Stimulated activated CD4-positive, alpha-beta T cell treated with anti-CD3 and anti-CD28 coated beads, TNF-alpha, amount 100 ng/mL, for 48 hours (primary cell): ENCODE measurements around the gene KCNH5.

ENCODE experiments used
- DNase-seq, 3 donors: peaks; one replicate each; pipeline ENCODE4 v3.0.0-alpha.2; 2020; ENCODE audit warnings: low read depth in 3 of 3

The KCNH5 gene

DNA sequence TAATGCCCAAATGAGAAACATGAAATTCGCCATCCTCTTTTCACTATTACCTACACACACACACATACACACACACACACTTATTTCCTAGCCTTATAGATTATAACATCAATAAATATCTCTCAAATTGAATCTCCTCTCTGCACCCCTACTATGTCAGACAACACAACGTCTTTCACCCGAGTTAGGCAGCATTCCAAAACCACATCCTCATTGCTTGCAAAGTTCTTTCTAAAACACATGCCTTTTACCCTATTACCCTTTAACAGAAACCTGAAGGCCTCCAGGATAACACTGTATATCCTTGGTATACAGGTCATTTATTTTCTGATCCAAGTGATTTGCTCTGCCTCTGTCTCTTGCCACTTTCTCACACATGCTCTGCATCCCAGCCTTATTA, 56.3 kb downstream of the KCNH5 start:
- no peak for DNase-seq

- no peak for DNase-seq
These were observed 61.4 kb downstream of the KCNH5 start for GRCh38 chr14:62983821-62984220.

- no peak for DNase-seq
These were observed 64.6 kb downstream of the KCNH5 start for GRCh38 chr14:62980693-62981092.

- no peak for DNase-seq
These were observed 87.7 kb downstream of the KCNH5 start for GRCh38 chr14:62957562-62957961.

- no peak for DNase-seq
These were observed 88.8 kb downstream of the KCNH5 start for GRCh38 chr14:62956413-62956812.

GRCh38 chr14:62954165-62954564, 91.1 kb downstream of the KCNH5 start:
- DNase-seq: no peak

DNA sequence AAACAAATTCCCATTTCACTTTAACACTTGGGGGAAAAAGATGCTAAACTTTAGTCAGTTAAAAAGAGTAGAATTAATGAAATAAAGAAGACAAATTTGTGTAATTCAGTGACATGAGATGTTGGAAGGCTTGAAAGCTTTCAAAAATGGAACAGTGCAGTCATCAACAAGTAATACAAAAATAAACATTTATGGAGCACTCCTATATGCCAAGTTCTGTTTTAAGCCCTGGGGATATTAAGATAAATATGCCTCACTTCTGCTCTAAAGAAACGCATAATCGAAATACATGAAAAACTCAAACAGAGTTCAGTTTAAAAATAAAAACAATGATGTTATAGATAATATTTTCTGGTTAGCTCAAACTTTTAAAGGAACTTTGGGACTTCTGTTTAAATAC, 93.0 kb downstream of the KCNH5 start:
- no peak for DNase-seq

DNA sequence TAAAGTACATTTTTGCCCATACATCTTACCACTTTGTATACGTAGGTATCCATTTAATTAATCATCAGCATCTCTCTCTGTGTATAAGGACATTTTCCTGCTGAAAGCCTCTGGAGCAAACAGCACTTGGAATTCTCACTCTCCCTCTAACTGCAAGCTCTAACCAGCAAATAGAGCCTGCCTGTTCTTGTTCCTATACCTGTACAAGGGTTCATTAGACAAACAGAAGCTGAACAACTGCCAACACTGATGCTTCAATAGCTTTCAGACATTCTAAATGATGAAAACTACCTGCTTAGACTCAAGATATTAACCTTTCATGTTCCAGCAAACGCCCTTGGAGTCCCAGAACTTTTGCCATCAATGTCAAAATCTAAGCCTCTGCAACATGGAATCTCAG, 98.0 kb downstream of the KCNH5 start:
- no peak for DNase-seq

DNA sequence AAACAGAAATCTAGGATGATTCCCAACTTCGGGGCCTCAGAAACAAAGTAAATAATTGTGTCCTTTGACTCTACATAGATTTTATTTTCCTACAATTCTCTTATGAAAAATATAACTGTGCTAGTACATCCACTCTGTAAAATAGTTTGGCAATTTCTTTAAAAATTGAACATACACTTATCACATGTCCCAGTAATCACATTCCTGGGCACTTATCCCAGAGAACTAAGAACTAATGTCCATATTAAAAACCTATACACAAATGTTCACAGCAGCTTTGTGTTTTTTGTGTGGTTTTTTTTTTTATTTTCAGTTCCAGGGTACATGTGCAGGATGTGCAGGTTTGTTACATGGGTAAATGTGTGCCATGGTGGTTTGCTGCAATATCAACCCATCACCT, 99.0 kb downstream of the KCNH5 start:
- DNase-seq: no peak

DNA sequence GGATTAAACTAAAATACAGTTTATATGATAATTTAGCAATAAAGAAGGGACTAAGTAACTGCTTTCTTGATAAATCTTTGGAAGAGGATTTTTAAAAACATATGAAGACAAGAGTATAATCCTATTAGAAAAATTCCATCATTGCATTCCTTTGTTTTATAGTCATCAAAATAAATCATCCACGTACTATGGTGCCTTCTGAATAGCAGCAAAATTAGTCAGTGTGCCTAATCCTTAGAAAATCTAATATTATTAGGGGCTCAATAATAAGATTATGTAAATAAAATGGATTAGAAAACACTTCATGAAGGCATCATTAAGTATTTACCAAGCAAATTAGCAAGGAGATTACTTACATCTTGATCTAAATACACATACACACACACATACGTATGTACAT, 102.1 kb downstream of the KCNH5 start:
- no peak for DNase-seq

GRCh38 chr14:62939970-62940369, 105.3 kb downstream of the KCNH5 start:
- no peak for DNase-seq

- DNase-seq: no peak
These were observed 106.5 kb downstream of the KCNH5 start for GRCh38 chr14:62938778-62939177.

DNA sequence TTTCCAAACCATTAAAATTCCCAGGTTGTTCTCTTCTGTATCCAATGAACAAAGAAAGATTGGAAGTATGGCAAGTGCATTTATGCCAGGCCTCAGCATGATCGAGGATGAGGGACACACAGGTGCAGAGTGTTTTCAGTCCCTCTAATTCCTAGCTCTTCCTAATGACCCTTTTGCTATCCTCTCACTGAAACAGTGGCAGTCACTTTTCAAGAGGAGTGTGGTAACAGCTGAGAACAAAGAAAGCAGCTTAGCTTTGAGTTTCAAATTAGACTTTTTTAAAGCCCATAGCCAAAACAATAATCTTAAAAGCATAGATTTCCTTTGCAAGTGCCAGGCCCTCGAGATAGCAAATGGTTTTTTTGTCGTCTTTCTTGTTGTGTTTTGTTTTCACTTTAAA, 110.8 kb downstream of the KCNH5 start:
- no peak for DNase-seq

- no peak for DNase-seq
These were observed 123.8 kb downstream of the KCNH5 start for GRCh38 chr14:62921466-62921865.

- no peak for DNase-seq
These were observed 128.7 kb downstream of the KCNH5 start for GRCh38 chr14:62916551-62916950.

DNA sequence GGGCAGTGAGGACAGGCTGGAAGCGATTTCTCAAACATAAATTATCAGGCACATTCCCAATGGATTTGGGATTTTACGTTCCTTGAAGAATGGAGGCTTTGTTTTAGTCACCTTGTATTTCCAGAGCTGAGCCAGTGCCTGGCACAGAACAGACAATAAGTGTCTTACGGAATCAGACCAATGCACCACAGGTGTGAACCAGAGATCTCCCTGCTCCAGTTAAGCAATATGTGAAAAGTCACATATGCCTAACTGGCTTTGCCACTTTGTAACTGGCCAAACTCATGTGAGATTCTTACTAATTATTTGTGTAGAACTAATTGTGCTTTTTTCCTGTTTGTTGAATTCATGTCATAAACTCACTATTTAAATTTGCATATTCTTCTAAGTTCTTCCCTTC, 130.4 kb downstream of the KCNH5 start:
- no peak for DNase-seq

DNA sequence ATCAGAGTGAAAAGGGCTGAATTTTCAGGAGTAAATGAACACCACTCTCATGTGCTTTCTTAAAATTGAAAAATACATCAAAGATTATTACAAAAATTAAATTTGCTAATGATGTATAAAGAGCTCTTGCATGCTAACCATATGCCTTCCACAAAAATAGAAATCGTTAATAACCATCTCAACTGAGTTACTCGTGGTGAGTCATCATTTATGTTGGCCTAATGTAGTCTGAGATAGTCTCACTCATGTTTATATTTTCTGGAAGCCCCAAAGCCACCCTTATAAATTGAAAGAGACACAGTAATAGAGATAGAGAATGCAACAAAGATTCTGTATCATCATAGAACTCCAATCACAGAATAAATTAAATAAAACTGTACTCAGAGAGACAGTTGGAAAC, 131.2 kb downstream of the KCNH5 start:
- no peak for DNase-seq

GRCh38 chr14:62908506-62908905, 136.8 kb downstream of the KCNH5 start:
- DNase-seq: no peak

DNA sequence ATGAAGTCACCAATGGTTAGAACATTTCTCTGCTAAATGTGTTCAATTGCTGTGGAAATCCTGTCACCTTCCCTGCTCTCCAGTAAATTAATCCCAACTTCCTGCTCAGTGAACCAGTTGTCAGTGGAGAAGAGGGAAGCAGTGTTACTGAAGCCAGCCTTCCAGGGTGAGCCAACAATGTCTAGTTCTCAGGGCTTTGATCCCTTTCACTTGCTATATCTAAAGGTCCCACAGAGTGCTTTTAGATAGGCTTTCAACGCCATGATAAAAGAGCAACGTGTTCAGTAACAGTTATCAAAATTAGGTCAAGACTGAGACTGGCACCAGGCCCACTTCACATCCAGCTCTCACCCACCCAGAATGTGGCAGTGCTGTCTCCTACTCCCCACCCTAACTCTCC, 139.7 kb downstream of the KCNH5 start:
- DNase-seq: no peak

DNA sequence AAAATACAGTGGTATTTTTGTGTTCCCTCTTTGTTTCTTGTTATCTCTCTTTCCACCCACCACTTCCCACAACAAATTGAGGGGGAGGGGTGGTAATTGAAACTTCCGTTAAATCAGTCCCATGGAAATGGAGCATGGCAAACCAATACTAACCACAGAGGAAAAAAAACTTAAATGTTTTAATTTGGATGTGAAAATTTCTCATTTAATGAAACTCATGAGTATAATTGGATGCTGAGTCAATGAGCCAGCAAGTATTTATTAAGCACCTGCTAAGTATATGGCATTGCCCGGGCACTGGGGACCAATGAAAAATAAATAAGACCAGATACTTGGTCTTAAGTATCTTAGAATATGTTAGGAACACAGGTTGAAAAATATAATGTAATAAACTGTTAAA, 147.5 kb downstream of the KCNH5 start:
- DNase-seq: no peak

DNA sequence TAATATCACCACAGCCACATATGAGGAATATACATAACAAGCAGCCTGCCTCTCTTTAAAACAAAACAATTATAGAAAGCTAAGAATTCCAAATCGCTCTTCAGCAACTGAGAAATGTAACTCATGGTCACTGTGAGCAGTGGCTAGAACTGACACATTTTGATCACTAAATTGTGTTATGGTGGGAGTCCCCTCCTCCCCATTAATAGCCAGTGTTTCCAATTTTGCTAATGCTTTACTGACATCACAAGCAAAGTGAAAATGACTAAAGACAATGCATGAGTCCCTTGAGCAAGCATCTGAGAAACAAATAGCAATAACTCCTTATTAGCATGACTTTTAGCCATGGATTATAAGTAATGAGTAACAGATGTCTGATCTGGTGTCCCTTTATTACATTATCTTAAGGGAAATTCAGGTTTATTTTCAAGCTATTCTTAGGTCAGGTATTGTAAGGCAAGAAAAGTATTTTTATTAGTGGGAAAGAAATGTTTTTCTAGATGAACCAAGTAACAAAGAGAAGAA, 148.3 kb downstream of the KCNH5 start:
- DNase-seq: no peak

GRCh38 chr14:62894736-62895135, 150.5 kb downstream of the KCNH5 start:
- DNase-seq: no peak

- DNase-seq: no peak
These were observed 155.9 kb downstream of the KCNH5 start for GRCh38 chr14:62889364-62889763.

GRCh38 chr14:62886461-62886860, 158.8 kb downstream of the KCNH5 start:
- DNase-seq: no peak

- no peak for DNase-seq
These were observed 159.8 kb downstream of the KCNH5 start for GRCh38 chr14:62885451-62885850.
